Middle frontal gyrus (tissue), 1 donor: Measurements from ENCODE around the gene SERPINB10.

Source experiments
- DNase-seq: peaks from one replicate; pipeline ENCODE4 v3.0.0-alpha.2; 2015; ENCODE audit warnings: low spot score; ENCODE audit errors: extremely low spot score

Gene SERPINB10

GRCh38 chr18:63947051-63947790 is 39.5 kb downstream of the SERPINB10 start:
- no peak for DNase-seq

GRCh38 chr18:63949068-63949737 is 41.4 kb downstream of the SERPINB10 start, which contains the start of gene HMSD:
HMSD (plus strand) TSS chr18:63949301; CDS start chr18:63953456, 4,155 bp downstream.
- DNase-seq: no peak

GRCh38 chr18:63951302-63951705 is 43.5 kb downstream of the SERPINB10 start:
- no peak for DNase-seq

GRCh38 chr18:63953811-63954210 is 46.1 kb downstream of the SERPINB10 start:
- DNase-seq: no peak

GRCh38 chr18:63956755-63957154 is 49.0 kb downstream of the SERPINB10 start:
- DNase-seq: no peak

- no peak for DNase-seq
These were observed 53.1 kb downstream of the SERPINB10 start for GRCh38 chr18:63960891-63961290.

- no peak for DNase-seq
These were observed 53.8 kb downstream of the SERPINB10 start for GRCh38 chr18:63961435-63961980.

GRCh38 chr18:63962137-63962536 is 54.4 kb downstream of the SERPINB10 start:
- no peak for DNase-seq

GRCh38 chr18:63963615-63964256 is 56.0 kb downstream of the SERPINB10 start:
- DNase-seq: peak; percentile 60

GRCh38 chr18:63964908-63965307 is 57.1 kb downstream of the SERPINB10 start:
- no peak for DNase-seq

- DNase-seq: no peak
These were observed 58.1 kb downstream of the SERPINB10 start for GRCh38 chr18:63965716-63966330.

GRCh38 chr18:63969942-63970808 is 62.4 kb downstream of the SERPINB10 start, which contains the start of gene SERPINB8:
SERPINB8 (plus strand) TSS chr18:63970081; CDS start chr18:63978309, 8,228 bp downstream.
- DNase-seq: peak; percentile 79

GRCh38 chr18:63970809-63971205 is 63.0 kb downstream of the SERPINB10 start:
- no peak for DNase-seq

- no peak for DNase-seq
These were observed 63.7 kb downstream of the SERPINB10 start for GRCh38 chr18:63971320-63972001.

GRCh38 chr18:63972002-63972376 is 64.2 kb downstream of the SERPINB10 start:
- no peak for DNase-seq

- DNase-seq: no peak
These were observed 67.2 kb downstream of the SERPINB10 start for GRCh38 chr18:63974991-63975390.

- peak; percentile 12 for DNase-seq
These were observed 67.9 kb downstream of the SERPINB10 start for GRCh38 chr18:63975628-63976027.

- no peak for DNase-seq
These were observed 69.3 kb downstream of the SERPINB10 start for GRCh38 chr18:63977040-63977439.

- peak; percentile 14 for DNase-seq
These were observed 71.7 kb downstream of the SERPINB10 start for GRCh38 chr18:63979409-63979920.

GRCh38 chr18:63980027-63980426 is 72.3 kb downstream of the SERPINB10 start:
- DNase-seq: no peak
